Prostate gland (tissue), 2 donors: Measurements from ENCODE around the gene ANKRD2.

Experiments
- POLR2A ChIP-seq: fragments of 450-650 bp; IDR thresholded peaks from one replicate; pipeline ENCODE4 v1.6.1; 2016; ENCODE audit warnings: antibody characterized with exemption, mild to moderate bottlenecking
- POLR2AphosphoS5 ChIP-seq: sonication (generic); formaldehyde crosslinking; IDR thresholded peaks from one replicate; pipeline ENCODE4 v1.6.1; 2017; ENCODE audit warnings: antibody characterized with exemption
- TF ChIP-seq, protein P1 (sequence below), 4 experiments: fragments of 200-600 bp in 2 of 4; fragments of 450-650 bp in 2 of 4; sonication (generic) in 2 of 4; IDR thresholded peaks; 1 replicate in 3 of 4; 2 replicates in 1 of 4; pipeline ENCODE4 v1.5.1; 2016 to 2019; ENCODE audit warnings: antibody characterized with exemption in 4 of 4, mild to moderate bottlenecking in 2 of 4, moderate library complexity in 2 of 4

DNA sequence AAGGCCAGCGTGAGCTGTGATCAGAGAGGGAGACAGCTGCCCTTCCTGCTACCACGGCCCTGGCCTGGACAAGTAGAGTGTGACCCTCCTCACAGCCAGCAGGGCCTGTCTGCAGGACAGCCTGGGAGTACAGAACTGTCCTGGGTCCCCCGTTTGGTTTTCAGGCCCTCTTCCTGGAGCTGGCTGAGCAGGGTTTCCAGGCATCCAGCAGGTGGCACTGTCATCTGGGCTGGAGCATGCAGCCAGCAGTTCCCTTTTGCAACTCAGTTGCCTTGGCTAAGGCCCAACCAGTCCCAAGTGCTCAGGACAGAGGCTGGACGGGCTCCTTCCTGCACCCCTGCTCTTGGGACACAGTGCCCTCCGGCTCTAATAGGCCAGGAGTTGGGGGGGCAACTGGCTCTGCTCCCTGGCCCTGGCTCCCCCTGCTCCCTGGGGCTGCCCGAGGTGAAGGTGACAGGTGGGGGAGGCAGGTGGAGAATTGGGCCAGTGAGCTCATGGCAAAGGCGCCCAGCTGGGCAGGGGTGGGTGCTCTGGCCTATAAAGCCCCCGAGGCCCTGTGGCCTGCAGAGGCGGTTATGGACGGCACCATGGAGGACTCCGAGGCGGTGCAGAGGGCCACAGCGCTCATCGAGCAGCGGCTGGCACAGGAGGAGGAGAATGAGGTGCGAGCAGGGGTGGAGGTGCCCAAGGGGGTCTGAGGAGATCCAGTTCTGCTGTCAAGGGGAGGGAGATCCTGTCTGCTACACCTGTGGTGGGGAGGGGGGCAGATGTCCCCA is at the start of gene ANKRD2:
- TF ChIP-seq, protein P1, sequence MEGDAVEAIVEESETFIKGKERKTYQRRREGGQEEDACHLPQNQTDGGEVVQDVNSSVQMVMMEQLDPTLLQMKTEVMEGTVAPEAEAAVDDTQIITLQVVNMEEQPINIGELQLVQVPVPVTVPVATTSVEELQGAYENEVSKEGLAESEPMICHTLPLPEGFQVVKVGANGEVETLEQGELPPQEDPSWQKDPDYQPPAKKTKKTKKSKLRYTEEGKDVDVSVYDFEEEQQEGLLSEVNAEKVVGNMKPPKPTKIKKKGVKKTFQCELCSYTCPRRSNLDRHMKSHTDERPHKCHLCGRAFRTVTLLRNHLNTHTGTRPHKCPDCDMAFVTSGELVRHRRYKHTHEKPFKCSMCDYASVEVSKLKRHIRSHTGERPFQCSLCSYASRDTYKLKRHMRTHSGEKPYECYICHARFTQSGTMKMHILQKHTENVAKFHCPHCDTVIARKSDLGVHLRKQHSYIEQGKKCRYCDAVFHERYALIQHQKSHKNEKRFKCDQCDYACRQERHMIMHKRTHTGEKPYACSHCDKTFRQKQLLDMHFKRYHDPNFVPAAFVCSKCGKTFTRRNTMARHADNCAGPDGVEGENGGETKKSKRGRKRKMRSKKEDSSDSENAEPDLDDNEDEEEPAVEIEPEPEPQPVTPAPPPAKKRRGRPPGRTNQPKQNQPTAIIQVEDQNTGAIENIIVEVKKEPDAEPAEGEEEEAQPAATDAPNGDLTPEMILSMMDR (IDR thresholded peaks at IDR 0.05), result peak; percentile 47 to 90 (median 73)
- TF ChIP-seq POLR2A (no peak), POLR2AphosphoS5 (peak; percentile 33)
